Muscle layer of duodenum (tissue), 2 donors: ENCODE results near the gene GRM2.

ENCODE experiments used
- H3K27ac ChIP-seq: one replicate; pipeline ENCODE4 v1.7.0; 2013; ENCODE audit warnings: mild to moderate bottlenecking, low read length
- H3K27me3 ChIP-seq: one replicate; pipeline ENCODE4 v1.7.0; 2013; ENCODE audit warnings: low read depth, mild to moderate bottlenecking, control low read depth, low read length
- H3K36me3 ChIP-seq, 2 donors: one replicate each; pipeline ENCODE4 v1.7.0; 2013; ENCODE audit warnings: low read length in 2 of 2, control low read depth in 1 of 2, mild to moderate bottlenecking in 1 of 2; ENCODE audit not compliant: insufficient read depth in 2 of 2, control insufficient read depth in 1 of 2
- H3K4me1 ChIP-seq, 2 donors: one replicate each; pipeline ENCODE4 v1.7.0; 2013; ENCODE audit warnings: low read length in 2 of 2, mild to moderate bottlenecking in 2 of 2, control low read depth in 1 of 2, moderate library complexity in 1 of 2; ENCODE audit not compliant: insufficient read depth in 2 of 2, control insufficient read depth in 1 of 2
- H3K4me3 ChIP-seq, 2 donors: one replicate each; pipeline ENCODE4 v1.7.0; 2013; ENCODE audit warnings: low read length in 2 of 2, low read depth in 1 of 2, mild to moderate bottlenecking in 1 of 2
- H3K9me3 ChIP-seq, 2 donors: one replicate each; pipeline ENCODE4 v1.7.0; 2013; ENCODE audit warnings: low read length in 2 of 2, control low read depth in 1 of 2, mild to moderate bottlenecking in 1 of 2; ENCODE audit not compliant: control insufficient read depth in 1 of 2
- donor health status: healthy.

Gene GRM2

DNA sequence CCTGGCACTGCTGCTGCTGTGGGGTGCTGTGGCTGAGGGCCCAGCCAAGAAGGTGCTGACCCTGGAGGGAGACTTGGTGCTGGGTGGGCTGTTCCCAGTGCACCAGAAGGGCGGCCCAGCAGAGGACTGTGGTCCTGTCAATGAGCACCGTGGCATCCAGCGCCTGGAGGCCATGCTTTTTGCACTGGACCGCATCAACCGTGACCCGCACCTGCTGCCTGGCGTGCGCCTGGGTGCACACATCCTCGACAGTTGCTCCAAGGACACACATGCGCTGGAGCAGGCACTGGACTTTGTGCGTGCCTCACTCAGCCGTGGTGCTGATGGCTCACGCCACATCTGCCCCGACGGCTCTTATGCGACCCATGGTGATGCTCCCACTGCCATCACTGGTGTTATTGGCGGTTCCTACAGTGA lies 2.1 kb downstream of the GRM2 start:
- Histone ChIP-seq H3K4me1 (peaks cover 0 to 8% of the 10 kb centered on the region in 2 donors), H3K4me3 (no peak overlapping the region), H3K9me3 (no peaks in the 10 kb centered on the region), H3K36me3 (peaks cover 3 to 16% of the 10 kb centered on the region in 2 donors), H3K27me3 (no peaks in the 10 kb centered on the region), H3K27ac (no peak overlapping the region)

DNA sequence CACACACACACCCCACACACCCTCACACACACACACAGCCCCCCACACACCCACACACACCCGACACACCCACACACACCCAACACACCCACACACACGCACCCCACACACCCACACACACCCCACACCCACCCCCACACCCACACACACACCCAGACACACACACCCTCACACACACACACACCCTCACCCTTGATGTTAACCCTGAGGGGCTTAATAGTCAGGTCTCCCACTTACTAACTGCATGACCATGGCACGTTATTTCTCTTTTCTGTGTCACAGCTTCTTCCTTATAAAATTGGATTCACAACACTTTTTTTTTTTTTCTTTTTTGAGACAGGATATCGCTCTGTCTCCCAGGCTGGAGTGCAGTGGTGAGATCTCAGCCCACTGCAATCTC lies 2.8 kb downstream of the GRM2 start:
- no peaks in the 10 kb centered on the region for H3K9me3 ChIP-seq
- no peaks in the 10 kb centered on the region for H3K27me3 ChIP-seq
- H3K27ac ChIP-seq = no peak overlapping the region
- H3K36me3 ChIP-seq = peaks cover 3 to 9% of the 10 kb centered on the region in 2 donors
- H3K4me3 ChIP-seq = no peak overlapping the region
- H3K4me1 ChIP-seq = peaks cover 0 to 8% of the 10 kb centered on the region in 2 donors

DNA sequence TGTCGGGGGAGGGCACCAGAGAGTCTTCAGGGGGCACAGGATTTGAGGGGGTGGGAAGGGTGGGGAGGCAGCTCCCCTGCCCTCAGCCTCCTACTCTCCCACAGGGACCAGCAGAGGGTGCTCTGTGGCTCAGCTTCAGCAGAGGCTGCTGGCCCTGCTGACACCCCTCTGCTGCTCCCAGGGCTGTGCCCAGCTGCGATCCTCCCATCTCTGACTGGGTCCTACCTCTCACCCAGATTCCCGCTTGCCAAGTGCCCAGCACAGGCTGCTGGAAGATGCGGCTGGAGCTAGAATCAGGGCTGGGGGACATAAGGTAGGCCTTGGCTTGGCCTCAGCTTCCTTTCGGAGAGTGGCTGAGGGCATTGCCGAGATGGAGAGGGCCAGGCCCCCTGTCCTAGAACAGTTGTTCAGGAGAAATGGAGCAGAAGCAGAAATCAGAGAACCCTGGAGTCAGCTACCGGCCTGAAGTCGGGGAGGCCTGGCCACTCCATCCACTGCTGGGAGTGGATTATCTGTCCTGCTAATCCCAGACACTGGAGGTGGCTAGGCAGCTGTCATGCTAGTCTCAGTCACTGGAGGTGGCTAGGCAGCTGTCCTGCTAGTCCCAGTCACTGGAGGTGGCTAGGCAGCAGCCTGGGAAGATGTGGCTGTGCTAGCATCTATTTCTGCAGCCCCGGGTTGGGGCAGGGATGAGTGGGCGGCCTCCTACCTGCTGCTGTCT lies 3.9 kb downstream of the GRM2 start:
- Histone ChIP-seq H3K27me3 (no peaks in the 10 kb centered on the region), H3K9me3 (no peaks in the 10 kb centered on the region), H3K4me3 (no peak overlapping the region), H3K27ac (no peak overlapping the region), H3K36me3 (no peaks in the 10 kb centered on the region), H3K4me1 (peaks cover 0 to 8% of the 10 kb centered on the region in 2 donors)

DNA sequence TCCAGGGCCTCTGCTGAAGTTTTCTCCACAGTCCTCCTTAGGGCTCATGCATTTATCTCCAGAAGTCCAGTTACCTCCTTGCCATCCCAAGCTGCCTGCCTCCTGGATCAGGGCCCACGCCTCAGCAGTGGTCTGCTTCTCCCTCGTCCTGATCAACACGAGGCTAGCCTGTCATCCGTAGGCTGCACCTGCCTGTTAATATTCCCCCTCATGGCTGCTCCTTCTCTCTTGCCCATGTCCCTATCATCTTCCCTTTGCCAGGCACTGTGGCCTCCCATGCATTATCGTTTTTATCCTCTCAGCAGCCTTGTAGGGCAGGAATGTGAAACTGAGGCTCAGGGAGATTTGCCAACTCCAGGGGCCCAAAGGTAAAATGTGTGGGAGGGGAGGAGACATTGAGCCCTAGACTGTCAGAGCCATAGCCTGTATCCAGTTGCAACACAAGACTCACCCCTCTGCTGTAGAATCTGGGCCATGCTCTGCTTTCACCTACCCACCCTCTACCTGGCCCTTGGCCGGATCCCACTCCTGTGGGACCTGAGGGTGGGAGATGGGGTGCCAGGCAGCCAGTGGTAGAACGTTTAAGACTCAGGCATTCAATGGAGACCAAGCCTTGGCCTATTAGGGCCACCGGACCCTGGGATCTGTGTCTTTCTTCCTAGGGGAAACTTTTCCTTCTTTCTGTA lies 4.6 kb downstream of the GRM2 start:
- H3K27me3 ChIP-seq = no peaks in the 10 kb centered on the region
- H3K36me3 ChIP-seq = no peaks in the 10 kb centered on the region
- H3K27ac ChIP-seq = no peak overlapping the region
- H3K4me1 ChIP-seq = peaks cover 0 to 8% of the 10 kb centered on the region in 2 donors
- no peaks in the 10 kb centered on the region for H3K9me3 ChIP-seq
- H3K4me3 ChIP-seq = no peak overlapping the region

DNA sequence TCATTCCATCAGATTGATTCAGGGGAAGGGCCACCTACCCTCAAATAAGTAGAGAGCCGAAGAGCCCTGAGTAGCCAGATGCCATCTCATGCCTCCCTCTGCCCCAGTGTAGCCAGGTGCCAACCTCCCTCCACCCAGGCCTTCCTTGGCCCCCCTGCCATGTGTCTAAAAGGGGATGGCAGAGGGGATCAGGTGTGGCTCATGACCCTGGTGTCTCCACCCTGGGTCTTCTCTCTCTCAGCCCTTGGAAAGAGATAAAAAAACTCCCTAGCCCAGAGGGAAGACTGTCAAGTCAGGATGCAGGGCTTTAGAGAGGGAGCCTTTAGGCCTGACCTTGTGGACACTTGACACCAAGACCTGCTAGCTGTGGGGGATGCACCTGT lies 5.2 kb downstream of the GRM2 start:
- H3K4me3 ChIP-seq = no peak overlapping the region
- no peaks in the 10 kb centered on the region for H3K9me3 ChIP-seq
- H3K27ac ChIP-seq = no peak overlapping the region
- peaks cover 0 to 6% of the 10 kb centered on the region in 2 donors for H3K4me1 ChIP-seq
- H3K36me3 ChIP-seq = no peaks in the 10 kb centered on the region
- no peaks in the 10 kb centered on the region for H3K27me3 ChIP-seq

DNA sequence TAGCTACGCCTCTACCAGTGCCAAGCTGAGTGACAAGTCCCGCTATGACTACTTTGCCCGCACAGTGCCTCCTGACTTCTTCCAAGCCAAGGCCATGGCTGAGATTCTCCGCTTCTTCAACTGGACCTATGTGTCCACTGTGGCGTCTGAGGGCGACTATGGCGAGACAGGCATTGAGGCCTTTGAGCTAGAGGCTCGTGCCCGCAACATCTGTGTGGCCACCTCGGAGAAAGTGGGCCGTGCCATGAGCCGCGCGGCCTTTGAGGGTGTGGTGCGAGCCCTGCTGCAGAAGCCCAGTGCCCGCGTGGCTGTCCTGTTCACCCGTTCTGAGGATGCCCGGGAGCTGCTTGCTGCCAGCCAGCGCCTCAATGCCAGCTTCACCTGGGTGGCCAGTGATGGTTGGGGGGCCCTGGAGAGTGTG lies 5.7 kb downstream of the GRM2 start:
- Histone ChIP-seq H3K27me3 (no peaks in the 10 kb centered on the region), H3K4me1 (peaks cover 0 to 1% of the 10 kb centered on the region in 2 donors), H3K9me3 (no peaks in the 10 kb centered on the region), H3K4me3 (no peak overlapping the region), H3K27ac (no peak overlapping the region), H3K36me3 (no peaks in the 10 kb centered on the region)

DNA sequence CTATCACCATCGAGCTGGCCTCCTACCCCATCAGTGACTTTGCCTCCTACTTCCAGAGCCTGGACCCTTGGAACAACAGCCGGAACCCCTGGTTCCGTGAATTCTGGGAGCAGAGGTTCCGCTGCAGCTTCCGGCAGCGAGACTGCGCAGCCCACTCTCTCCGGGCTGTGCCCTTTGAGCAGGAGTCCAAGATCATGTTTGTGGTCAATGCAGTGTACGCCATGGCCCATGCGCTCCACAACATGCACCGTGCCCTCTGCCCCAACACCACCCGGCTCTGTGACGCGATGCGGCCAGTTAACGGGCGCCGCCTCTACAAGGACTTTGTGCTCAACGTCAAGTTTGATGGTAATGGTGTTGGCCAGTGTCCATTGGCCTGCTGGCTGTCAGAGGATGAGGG lies 6.1 kb downstream of the GRM2 start:
- no peaks in the 10 kb centered on the region for H3K9me3 ChIP-seq
- no peaks in the 10 kb centered on the region for H3K27me3 ChIP-seq
- H3K36me3 ChIP-seq = no peaks in the 10 kb centered on the region
- no peak overlapping the region for H3K4me3 ChIP-seq
- no peaks in the 10 kb centered on the region for H3K4me1 ChIP-seq
- H3K27ac ChIP-seq = no peak overlapping the region

DNA sequence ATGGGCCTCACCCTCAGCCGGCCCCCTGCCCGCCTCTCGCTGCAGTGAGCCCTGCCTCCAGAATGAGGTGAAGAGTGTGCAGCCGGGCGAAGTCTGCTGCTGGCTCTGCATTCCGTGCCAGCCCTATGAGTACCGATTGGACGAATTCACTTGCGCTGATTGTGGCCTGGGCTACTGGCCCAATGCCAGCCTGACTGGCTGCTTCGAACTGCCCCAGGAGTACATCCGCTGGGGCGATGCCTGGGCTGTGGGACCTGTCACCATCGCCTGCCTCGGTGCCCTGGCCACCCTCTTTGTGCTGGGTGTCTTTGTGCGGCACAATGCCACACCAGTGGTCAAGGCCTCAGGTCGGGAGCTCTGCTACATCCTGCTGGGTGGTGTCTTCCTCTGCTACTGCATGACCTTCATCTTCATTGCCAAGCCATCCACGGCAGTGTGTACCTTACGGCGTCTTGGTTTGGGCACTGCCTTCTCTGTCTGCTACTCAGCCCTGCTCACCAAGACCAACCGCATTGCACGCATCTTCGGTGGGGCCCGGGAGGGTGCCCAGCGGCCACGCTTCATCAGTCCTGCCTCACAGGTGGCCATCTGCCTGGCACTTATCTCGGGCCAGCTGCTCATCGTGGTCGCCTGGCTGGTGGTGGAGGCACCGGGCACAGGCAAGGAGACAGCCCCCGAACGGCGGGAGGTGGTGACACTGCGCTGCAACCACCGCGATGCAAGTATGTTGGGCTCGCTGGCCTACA lies 8.5 kb downstream of the GRM2 start:
- Histone ChIP-seq H3K4me1 (no peaks in the 10 kb centered on the region), H3K36me3 (no peaks in the 10 kb centered on the region), H3K9me3 (no peaks in the 10 kb centered on the region), H3K4me3 (no peak overlapping the region), H3K27ac (no peak overlapping the region), H3K27me3 (no peaks in the 10 kb centered on the region)

DNA sequence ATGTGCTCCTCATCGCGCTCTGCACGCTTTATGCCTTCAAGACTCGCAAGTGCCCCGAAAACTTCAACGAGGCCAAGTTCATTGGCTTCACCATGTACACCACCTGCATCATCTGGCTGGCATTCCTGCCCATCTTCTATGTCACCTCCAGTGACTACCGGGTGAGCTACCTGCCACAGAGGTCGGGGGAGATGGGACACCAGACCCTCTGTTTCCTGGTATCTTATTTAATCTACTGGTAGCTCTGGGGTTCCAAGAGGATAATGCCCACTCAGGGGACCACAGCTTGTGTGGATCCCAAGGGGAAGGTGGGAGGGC lies 9.1 kb downstream of the GRM2 start:
- H3K27me3 ChIP-seq = no peaks in the 10 kb centered on the region
- H3K9me3 ChIP-seq = no peaks in the 10 kb centered on the region
- H3K27ac ChIP-seq = no peak overlapping the region
- no peak overlapping the region for H3K4me3 ChIP-seq
- no peaks in the 10 kb centered on the region for H3K36me3 ChIP-seq
- no peaks in the 10 kb centered on the region for H3K4me1 ChIP-seq

DNA sequence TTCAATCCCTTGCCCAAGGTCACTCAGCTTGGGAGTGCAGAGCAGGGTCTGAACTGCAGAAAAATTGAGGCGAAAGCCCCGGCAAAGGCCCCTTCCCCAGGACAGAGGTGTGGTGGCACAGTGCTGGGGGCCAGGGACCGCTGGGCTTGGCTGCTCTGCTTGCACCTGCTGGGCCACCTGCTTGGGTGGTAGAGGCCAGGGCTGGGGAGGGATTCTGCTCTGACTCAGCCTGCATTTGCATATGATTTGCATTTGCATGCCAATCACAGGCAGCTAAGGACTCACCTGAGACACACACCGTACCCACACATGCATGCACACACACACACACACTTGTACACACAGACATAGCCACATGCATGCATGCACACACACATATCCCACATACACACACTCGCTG lies 9.9 kb downstream of the GRM2 start:
- no peak overlapping the region for H3K4me3 ChIP-seq
- no peaks in the 10 kb centered on the region for H3K4me1 ChIP-seq
- no peaks in the 10 kb centered on the region for H3K36me3 ChIP-seq
- H3K27ac ChIP-seq = no peak overlapping the region
- no peaks in the 10 kb centered on the region for H3K27me3 ChIP-seq
- H3K9me3 ChIP-seq = no peaks in the 10 kb centered on the region

DNA sequence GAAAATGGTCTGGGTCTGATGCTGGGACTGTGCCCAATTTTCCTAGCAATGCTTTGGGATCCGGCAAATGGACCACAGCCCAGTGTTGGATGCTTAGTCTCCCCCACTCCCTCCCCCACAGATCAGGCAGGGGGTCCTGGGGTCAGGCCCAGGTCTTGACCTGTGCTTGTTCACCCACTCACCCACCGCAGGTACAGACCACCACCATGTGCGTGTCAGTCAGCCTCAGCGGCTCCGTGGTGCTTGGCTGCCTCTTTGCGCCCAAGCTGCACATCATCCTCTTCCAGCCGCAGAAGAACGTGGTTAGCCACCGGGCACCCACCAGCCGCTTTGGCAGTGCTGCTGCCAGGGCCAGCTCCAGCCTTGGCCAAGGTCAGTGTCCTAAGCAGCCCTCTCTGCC lies 10.6 kb downstream of the GRM2 start:
- H3K27me3 ChIP-seq = no peaks in the 10 kb centered on the region
- no peaks in the 10 kb centered on the region for H3K9me3 ChIP-seq
- no peak overlapping the region for H3K27ac ChIP-seq
- H3K4me1 ChIP-seq = no peaks in the 10 kb centered on the region
- no peak overlapping the region for H3K4me3 ChIP-seq
- H3K36me3 ChIP-seq = no peaks in the 10 kb centered on the region
